ENCODE data around the gene FFAR2. TPM values are rescaled to one million over a fixed set of nuclear protein-coding genes. Genes with fewer than 3 reads are reported as not detected.

FFAR2 gene
- total RNA-seq, 1 donor from 2014 or later, result 1.8 TPM

DNA sequence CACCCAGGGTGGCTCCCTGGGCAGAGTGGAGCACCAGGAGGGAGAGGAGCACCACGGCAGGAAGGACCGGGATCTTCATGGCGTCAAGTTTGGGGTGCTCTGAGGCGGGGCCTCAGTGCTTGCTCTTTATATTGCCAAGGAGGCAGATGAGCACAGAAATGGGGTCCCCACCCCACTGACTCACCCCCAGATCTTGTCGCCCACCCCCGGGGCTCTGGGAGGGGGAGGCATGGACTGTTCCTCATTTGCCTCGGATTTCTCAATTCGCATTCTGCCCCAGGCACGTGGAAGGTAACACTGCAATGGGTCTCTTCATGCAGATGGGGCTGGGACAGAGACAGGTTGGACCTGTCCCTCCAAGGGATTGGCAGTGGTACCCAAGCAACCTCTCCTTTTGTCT, 42.3 kb downstream of the FFAR2 start, which contains the start of gene KRTDAP:
Gene KRTDAP (minus strand): TSS at position 101 of the 400 bp plus-strand sequence. CDS start 22 bp downstream, at position 79.
- ATAC-seq, result peak; percentile 45

DNA sequence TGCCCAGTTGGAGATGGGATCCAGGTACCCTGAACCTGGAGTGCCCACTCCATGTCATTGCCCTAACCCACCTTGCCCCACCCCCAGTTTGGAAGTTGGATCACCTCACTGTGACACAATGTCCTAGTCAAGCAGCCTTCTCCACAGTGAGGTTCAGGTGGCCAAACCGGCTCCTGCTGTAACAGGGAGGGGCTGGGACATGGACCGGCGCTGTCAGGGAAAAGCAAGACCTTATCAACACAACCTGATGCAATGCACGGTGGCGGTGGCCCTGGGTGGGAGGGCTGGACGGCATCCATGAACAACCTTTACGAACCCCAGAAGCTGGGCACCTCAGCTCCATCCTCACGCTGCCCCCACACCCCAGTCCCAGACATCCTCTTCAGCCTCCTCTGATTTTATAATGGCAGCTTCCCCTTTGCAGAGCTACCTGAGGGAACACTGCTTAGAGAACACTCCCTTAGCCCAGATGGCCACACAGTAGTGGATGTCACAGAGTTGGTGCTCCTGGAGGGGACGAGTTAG, 43.8 kb downstream of the FFAR2 start:
- peak; percentile 41 for ATAC-seq

DNA sequence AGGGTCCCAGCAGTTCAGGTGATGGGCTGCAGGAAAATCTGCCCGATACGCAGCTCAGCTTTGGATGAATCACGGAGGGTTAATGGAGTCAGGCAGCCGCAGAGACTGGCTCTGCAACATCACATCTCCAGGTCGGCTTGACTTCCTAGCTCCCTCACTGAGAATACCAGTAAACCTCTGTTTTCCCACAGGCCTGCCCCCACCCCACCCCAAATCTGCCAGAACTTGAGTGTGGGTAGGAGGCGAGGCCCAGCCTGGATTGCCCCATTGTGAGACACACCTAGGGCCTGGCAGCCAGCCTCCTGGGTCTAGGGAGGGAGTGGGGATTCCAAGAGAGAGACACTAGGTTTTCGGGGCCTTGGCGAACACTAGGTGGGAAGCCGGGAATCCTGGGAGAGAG, 45.9 kb downstream of the FFAR2 start:
- ATAC-seq, result peak; percentile 72

DNA sequence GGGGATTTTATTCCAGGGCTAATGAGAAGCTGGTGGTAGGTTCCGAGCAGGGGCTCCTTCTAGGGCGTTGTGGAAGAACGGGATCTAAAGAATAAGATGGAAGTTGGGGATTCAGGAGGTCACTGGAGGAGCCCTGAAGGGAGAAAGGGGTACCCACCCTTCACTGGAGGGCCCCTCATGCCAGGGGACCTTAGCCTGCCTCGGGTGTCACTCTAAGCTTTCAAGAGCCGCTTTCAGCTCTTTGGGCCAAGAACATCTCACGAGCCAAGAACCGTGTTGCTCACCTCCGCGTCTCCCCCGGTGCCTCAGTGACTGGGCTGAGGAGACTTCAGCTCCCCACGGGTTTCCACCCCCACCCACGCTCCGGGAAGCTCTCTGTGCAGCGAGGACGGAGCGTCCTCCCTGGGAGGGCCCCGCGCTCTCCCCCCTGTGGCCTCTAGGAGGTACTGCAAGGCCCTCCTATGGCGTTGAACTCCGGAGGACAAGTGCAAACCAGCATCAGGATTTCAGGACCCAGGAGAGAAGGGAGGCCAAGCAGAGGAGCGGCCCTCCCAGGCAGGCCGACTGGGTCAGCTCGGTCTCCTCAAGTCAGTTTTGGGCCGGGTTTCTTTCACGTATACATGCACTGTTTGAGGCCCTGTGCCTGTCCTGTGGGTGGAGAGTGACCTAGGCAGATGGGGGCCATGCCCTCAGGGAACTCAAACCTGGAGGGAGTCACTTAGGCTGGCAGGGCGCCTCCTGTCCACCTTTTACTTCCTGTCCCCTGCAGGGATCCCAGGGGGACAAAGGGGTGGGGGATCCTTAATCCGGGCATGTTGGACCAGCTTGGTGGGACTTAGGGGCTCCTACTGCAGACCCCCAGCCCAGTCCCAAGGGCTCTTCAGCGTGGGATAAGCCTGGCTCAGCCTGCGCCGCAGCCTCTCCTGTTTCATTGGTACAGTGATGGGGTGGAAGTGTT, 47.3 kb downstream of the FFAR2 start:
- peak; percentile 88 for ATAC-seq

DNA sequence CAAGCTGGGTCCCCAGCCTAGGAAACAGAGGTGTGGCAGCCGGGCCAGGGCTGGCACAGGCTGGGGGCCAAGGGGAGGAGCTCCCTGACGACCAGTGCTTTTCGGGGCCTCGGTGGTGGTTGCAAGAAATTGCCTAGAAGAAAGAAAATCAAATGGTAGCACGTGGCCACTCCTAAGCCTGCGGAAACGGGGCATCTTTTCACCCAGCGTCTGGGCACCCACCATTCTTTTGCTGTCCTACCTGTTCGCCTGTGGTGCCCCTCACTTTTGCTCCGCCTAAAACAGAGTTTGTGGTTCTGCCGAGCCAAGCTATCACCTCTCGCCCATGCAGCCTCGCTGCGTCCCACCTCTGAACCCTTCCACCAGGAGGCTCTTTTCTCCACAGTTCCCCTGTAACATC, 49.3 kb downstream of the FFAR2 start:
- ATAC-seq, result no peak

DNA sequence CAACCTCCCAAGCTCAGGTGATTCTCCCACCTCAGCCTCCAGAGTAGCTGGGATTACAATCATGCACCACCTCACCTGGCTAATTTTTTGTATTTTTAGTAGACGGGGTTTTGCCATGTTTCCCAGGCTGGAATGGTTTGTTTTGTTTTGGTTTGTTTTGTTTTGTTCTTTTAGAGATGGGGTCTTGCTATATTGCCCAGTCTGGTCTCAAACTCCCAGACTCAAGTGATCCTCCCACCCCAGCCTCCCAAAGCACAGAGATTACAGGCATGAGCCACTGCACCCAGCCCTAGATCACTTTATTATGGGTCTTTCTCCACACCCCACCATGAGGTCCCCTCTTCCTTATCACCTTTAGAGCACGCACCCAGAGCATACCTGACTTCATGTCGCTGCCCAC, 50.2 kb downstream of the FFAR2 start:
- ATAC-seq, result no peak

DNA sequence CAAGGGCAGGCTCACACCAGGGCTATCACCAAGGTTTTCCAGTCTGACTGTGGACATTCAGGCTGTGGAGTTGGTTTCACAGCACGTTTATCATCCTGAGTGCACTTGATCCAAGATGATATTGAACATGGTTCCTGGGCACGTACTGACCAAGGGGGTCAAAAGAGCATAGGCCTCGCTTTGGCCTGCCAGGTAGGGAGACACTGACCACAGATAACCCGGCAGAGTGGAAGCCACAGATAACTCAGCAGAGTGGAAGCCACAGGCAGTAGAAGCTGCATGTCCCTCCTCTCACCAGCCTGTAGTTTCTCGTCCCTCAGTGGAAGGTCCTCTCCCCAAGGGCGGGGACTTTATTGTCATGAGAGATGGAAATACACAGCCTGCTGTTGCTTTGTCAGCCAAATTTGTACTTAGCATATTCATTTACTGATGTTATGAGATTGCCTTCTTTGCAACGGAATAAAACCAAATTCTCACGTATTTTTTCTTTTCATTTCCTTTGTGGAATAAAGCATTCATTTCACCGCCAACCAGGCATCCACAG, 51.0 kb downstream of the FFAR2 start:
- ATAC-seq, result no peak

DNA sequence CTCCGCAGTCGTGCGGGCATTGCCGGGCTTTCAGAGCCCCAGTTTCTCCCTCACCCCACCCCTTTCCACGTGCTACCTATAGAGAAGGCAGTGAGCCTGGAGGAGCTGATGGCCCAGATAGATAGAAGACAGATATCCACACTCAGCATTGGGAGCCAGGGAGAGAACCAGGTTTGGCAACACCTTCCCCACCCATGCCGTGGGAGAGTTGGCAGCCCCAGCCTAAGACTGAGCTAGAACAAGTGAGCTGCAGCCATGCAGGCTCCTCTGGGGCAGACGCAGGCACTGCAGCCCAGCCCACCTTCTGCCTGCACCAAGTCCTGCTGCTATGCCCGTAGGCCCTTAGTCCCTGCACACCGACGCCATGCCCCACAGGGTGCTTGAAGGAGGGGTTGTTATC, 52.6 kb downstream of the FFAR2 start:
- no peak for ATAC-seq

Other genes starting within 250 kb of the FFAR2 start
- gene FAM187B, start 219.5 kb upstream of the FFAR2 start, total RNA-seq, result not detected
- 66.6 TPM for gene LSR, start 199.3 kb upstream of the FFAR2 start, total RNA-seq
- 72.3 TPM for gene USF2, start 179.3 kb upstream of the FFAR2 start, total RNA-seq
- gene HAMP, start 165.7 kb upstream of the FFAR2 start, total RNA-seq, result not detected
- not detected for gene MAG, start 156.1 kb upstream of the FFAR2 start, total RNA-seq
- 2.5 TPM for gene CD22, start 119.1 kb upstream of the FFAR2 start, total RNA-seq
- not detected for gene FFAR1, start 100.4 kb upstream of the FFAR2 start, total RNA-seq
- not detected for gene FFAR3, start 89.8 kb upstream of the FFAR2 start, total RNA-seq
- not detected for gene GPR42, start 77.2 kb upstream of the FFAR2 start, total RNA-seq
- 338 TPM for gene KRTDAP, start 42.2 kb downstream of the FFAR2 start, total RNA-seq
- gene DMKN, start 65.4 kb downstream of the FFAR2 start, total RNA-seq, result 406 TPM
- 1,433 TPM for gene SBSN, start 80.1 kb downstream of the FFAR2 start, total RNA-seq
- gene GAPDHS, start 85.2 kb downstream of the FFAR2 start, total RNA-seq, result not detected
- 87.7 TPM for gene TMEM147, start 97.4 kb downstream of the FFAR2 start, total RNA-seq
- gene ATP4A, start 115.4 kb downstream of the FFAR2 start, total RNA-seq, result not detected
- gene PMIS2, start 137.9 kb downstream of the FFAR2 start, total RNA-seq, result not detected
- 15.4 TPM for gene HAUS5, start 164.5 kb downstream of the FFAR2 start, total RNA-seq
- 52.7 TPM for gene RBM42, start 180.8 kb downstream of the FFAR2 start, total RNA-seq
- gene ETV2, start 193.5 kb downstream of the FFAR2 start, total RNA-seq, result 2.2 TPM
- 553 TPM for gene COX6B1, start 200.1 kb downstream of the FFAR2 start, total RNA-seq
- gene UPK1A, start 218.3 kb downstream of the FFAR2 start, total RNA-seq, result 3.8 TPM

Data from esophagus mucosa (tissue), 1 donor.